SK-N-SH (cell line): ENCODE data around the gene ARHGEF4.

Source experiments
- EP300 ChIP-seq, 2 experiments: IDR thresholded peaks; 2 replicates each; pipeline versions ENCODE4 v1.4.0 to v1.6.1; 2012; ENCODE audit warnings: borderline replicate concordance in 1 of 2, low read depth in 1 of 2, low read length in 1 of 2
- FOXM1 ChIP-seq: IDR thresholded peaks from 2 replicates; pipeline ENCODE4 v1.4.0; 2012; ENCODE audit warnings: low read depth, mild to moderate bottlenecking
- GABPA ChIP-seq: IDR thresholded peaks from 2 replicates; pipeline ENCODE4 v1.4.0; 2012; ENCODE audit warnings: low read depth, mild to moderate bottlenecking
- JUND ChIP-seq: IDR thresholded peaks from 2 replicates; pipeline ENCODE4 v1.4.0; 2012
- NRF1 ChIP-seq: IDR thresholded peaks from 2 replicates; pipeline ENCODE4 v1.6.1; 2012; ENCODE audit warnings: low read depth, mild to moderate bottlenecking, low read length
- POLR2AphosphoS5 ChIP-seq: IDR thresholded peaks from 2 replicates; pipeline ENCODE4 v1.6.1; 2012; ENCODE audit warnings: low read depth, low read length
- SMC3 ChIP-seq: IDR thresholded peaks from 2 replicates; pipeline ENCODE4 v1.6.1; 2012; ENCODE audit warnings: low read depth, low read length, improper control_type of control experiment
- TF ChIP-seq, protein P1 (sequence below): IDR thresholded peaks from 2 replicates; pipeline ENCODE4 v1.4.0; 2012; ENCODE audit warnings: low read depth, borderline replicate concordance
- TF ChIP-seq, protein P2 (sequence below): fragments of 200-600 bp; sonication (generic); IDR thresholded peaks from 2 replicates; pipeline ENCODE4 v1.6.1; 2017; ENCODE audit warnings: antibody characterized with exemption, mild to moderate bottlenecking, moderate library complexity
- TF ChIP-seq, protein P3 (sequence below): fragments of 150-350 bp; IDR thresholded peaks from 2 replicates; pipeline ENCODE4 v1.6.1; 2017; ENCODE audit warnings: antibody characterized with exemption, low read length, low read depth, borderline replicate concordance

DNA sequence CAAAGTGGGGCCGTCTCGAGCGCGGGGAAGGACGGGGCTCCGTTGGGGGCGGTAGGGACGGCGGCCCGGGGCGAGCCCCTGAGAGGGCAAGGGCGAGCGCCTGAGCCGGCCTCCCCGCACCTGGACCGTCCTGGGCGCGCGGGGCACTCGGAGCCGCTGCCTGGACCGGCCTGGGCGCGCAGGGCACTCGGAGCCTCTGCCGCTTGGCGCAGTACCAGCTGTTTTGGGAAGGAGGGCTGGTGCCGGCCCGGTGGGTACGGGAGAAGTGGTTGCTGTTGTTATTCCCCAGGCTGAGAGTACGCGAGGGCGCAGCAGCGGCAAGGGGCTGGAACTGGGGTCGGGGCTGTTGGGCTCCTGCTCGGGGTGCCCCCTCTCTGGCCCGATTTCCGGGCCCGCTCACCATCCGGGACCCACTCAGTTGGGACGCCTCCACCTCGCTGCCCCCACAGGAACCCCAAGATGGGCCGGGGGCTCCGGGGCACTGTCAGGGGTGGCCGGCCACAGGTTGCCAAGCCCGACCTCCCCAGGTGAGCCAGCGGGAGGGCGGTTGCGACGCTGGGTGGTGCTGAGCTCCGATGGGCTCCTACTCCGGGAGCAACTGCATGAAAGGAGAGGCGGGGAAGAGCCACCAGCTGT, 579 bp downstream of the ARHGEF4 start:
- TF ChIP-seq, protein P1, sequence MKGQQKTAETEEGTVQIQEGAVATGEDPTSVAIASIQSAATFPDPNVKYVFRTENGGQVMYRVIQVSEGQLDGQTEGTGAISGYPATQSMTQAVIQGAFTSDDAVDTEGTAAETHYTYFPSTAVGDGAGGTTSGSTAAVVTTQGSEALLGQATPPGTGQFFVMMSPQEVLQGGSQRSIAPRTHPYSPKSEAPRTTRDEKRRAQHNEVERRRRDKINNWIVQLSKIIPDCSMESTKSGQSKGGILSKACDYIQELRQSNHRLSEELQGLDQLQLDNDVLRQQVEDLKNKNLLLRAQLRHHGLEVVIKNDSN: no peak
- TF ChIP-seq, protein P2, sequence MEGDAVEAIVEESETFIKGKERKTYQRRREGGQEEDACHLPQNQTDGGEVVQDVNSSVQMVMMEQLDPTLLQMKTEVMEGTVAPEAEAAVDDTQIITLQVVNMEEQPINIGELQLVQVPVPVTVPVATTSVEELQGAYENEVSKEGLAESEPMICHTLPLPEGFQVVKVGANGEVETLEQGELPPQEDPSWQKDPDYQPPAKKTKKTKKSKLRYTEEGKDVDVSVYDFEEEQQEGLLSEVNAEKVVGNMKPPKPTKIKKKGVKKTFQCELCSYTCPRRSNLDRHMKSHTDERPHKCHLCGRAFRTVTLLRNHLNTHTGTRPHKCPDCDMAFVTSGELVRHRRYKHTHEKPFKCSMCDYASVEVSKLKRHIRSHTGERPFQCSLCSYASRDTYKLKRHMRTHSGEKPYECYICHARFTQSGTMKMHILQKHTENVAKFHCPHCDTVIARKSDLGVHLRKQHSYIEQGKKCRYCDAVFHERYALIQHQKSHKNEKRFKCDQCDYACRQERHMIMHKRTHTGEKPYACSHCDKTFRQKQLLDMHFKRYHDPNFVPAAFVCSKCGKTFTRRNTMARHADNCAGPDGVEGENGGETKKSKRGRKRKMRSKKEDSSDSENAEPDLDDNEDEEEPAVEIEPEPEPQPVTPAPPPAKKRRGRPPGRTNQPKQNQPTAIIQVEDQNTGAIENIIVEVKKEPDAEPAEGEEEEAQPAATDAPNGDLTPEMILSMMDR: no peak
- TF ChIP-seq, protein P3, sequence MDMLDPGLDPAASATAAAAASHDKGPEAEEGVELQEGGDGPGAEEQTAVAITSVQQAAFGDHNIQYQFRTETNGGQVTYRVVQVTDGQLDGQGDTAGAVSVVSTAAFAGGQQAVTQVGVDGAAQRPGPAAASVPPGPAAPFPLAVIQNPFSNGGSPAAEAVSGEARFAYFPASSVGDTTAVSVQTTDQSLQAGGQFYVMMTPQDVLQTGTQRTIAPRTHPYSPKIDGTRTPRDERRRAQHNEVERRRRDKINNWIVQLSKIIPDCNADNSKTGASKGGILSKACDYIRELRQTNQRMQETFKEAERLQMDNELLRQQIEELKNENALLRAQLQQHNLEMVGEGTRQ: no peak
- TF ChIP-seq NRF1 (no peak), SMC3 (no peak), EP300 (IDR thresholded peaks at IDR 0.05; ENCODE audit: borderline replicate concordance in 1 of 2, low read depth in 1 of 2, low read length in 1 of 2) (no peak), GABPA (no peak), FOXM1 (no peak), POLR2AphosphoS5 (no peak), JUND (no peak)
